Measurements from ENCODE around the gene SLC25A11. TPM values are rescaled to one million over a fixed set of nuclear protein-coding genes. Genes with fewer than 3 reads are reported as not detected.
"Not testable (repeated sequence)": the region's sequence is repeated elsewhere in the genome, so short reads cannot be mapped to it uniquely, and the experiment has no call there.

SLC25A11 gene
- total RNA-seq, 2 donors from 2014 or later = 166 to 175 TPM

DNA sequence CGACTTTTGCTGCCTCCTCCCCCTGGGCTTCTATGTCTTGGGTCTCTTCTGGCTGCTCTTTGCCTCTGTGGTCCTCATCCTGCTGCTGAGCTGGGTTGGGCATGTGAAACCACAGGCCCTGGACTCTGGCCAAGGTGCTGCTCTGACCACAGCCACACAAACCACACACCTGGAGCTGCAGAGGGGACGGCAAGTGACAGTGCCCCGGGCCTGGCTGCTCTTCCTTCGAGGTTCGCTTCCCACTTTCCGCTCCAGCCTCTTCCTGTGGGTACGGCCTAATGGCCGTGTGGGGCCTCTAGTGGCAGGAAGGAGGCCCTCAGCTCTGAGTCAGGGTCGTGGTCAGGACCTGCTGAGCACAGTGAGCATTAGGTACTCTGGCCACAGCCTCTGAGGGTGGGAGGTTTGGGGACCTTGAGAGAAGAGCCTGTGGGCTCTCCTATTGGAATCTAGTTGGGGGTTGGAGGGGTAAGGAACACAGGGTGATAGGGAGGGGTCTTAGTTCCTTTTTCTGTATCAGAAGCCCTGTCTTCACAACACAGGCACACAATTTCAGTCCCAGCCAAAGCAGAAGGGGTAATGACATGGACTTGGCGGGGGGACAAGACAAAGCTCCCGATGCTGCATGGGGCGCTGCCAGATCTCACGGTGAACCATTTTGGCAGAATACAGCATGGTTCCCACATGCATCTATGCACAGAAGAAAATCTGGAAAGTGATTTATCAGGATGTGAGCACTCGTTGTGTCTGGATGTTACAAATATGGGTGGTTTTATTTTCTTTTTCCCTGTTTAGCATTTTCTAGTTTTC is 5.5 kb downstream of the SLC25A11 start:
- DNase-seq (no peak), ATAC-seq (peak; percentile 38 to 55)
- intact Hi-C loops (cut with DNase I) = no loop called here

GRCh38 chr17:4933646-4934045 is 6.2 kb downstream of the SLC25A11 start:
- intact Hi-C loops (cut with DNase I) = no loop called here
- DNase-seq (no peak), ATAC-seq (no peak)

- intact Hi-C loops (cut with DNase I) = no loop called here
- no peak for DNase-seq
- no peak for ATAC-seq
Measured at GRCh38 chr17:4932756-4933155, 7.1 kb downstream of the SLC25A11 start.

DNA sequence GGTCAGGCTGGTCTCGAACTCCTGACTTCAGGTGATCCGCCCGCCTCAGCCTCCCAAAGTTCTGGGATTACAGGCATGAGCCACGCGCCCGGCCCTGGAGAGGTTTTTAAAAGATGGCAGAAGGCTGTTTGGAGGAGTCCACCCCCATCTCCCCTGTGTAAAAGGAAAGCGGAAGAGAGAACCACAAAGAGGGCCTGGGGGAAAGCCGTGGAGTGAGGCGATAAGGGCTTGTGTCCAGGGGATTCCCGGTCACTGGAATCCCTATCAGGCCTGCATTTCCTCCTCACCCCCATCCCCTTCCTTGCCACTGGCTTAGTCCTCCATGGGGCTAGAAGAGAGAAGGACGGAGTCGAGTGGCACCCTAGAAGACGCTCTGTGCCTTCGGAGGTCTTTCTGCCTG is 7.9 kb downstream of the SLC25A11 start, which contains the start of gene GP1BA:
Gene GP1BA (plus strand): TSS at position 315 of the 400 bp plus-strand sequence. CDS start 328 bp downstream, outside the sequence.
- intact Hi-C loops (cut with DNase I) = no loop called here

DNA sequence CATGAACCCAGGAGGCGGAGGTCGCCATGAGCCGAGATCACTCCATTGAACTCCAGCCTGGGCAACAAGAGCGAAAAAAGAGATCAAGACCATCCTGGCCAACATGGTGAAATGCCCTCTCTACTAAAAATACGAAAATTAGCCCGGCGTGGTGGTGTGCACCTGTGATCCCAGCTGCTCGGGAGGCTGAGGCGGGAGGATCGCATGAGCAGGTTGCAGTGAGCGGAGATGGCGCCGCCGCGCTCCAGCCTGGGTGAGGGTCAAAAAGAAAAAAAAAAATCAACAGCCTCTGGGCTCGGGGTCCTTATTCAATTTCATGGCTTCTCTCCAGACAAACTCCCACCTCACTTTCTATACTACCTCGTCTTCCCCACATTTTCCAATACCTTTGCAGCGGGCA is 11.0 kb downstream of the SLC25A11 start:
- intact Hi-C loops (cut with DNase I) = no loop called here
- ATAC-seq = no peak
- no peak for DNase-seq

More for the DNA sequence above, 7.9 kb downstream of the SLC25A11 start, which contains the start of gene GP1BA:
- DNase-seq (no peak), ATAC-seq (no peak)

GRCh38 chr17:4926577-4927335 is 13.1 kb downstream of the SLC25A11 start:
- intact Hi-C loops (cut with DNase I); ATAC-seq; DNase-seq: not testable (repeated sequence)

- DNase-seq (no peak), ATAC-seq (no peak)
- intact Hi-C loops (cut with DNase I) = no loop called here
Measured at GRCh38 chr17:4921320-4921719, 18.5 kb downstream of the SLC25A11 start.

DNA sequence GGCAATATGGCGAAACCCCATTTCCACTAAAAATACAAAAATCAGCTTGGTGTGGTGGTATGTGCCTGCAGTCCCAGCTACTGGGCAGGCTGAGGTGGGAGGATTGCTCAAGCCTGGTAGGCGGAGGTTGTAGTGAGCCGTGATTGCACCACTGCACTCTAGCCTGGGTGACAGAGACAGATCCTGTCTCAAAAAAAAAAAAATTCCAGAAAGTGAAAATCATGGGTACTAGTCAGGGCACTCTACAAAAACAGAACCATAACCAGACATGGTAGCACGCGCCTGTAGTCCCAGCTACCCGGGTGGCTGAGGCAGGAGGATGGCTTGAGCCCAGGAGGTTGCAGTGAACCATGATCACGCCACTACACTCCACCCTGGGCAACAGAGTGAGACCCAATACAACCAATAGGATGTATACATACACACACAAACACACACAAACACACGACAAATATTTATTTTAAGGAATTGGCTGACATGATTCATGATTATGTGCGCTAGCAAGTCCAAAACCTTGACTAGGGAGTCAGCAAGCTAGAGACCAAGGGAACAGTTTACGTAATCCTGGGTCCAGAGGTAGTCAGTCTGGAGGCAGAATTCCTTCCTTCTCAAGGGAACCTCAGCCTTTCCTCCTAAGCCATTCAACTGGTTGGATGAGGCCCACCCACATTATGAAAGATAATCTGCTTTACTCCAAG is 19.3 kb downstream of the SLC25A11 start:
- DNase-seq (no peak), ATAC-seq (peak; percentile 12 to 30)
- intact Hi-C loops (cut with DNase I) = no loop called here

GRCh38 chr17:4919511-4920047 is 20.3 kb downstream of the SLC25A11 start:
- ATAC-seq (no peak), DNase-seq (no peak)
- intact Hi-C loops (cut with DNase I) = loop anchor here in 1 of 2 donors (10.0 kb wide), 1 partner anchor 145 kb away; no protein-coding TSS in a partner anchor

GRCh38 chr17:4914551-4914950 is 25.3 kb downstream of the SLC25A11 start:
- intact Hi-C loops (cut with DNase I) = loop anchor here in 1 of 2 donors (10.0 kb wide), 1 partner anchor 150 kb away; no protein-coding TSS in a partner anchor
- not testable (repeated sequence) for DNase-seq, ATAC-seq

- DNase-seq (no peak), ATAC-seq (no peak)
- intact Hi-C loops (cut with DNase I) = loop anchor here in 1 of 2 donors (10.0 kb wide), 1 partner anchor 151 kb away; no protein-coding TSS in a partner anchor
Measured at GRCh38 chr17:4913994-4914393, 25.9 kb downstream of the SLC25A11 start.

GRCh38 chr17:4908711-4909496 is 30.9 kb downstream of the SLC25A11 start:
- ATAC-seq = peak; percentile 96 to 98
- intact Hi-C loops (cut with DNase I) = loop anchor here (1.0 to 10.0 kb wide), 3 partner anchors 76 to 153 kb away; partner anchors contain the start of gene CAMTA2 (in 2 of the 2)
- DNase-seq = peak; percentile 93

DNA sequence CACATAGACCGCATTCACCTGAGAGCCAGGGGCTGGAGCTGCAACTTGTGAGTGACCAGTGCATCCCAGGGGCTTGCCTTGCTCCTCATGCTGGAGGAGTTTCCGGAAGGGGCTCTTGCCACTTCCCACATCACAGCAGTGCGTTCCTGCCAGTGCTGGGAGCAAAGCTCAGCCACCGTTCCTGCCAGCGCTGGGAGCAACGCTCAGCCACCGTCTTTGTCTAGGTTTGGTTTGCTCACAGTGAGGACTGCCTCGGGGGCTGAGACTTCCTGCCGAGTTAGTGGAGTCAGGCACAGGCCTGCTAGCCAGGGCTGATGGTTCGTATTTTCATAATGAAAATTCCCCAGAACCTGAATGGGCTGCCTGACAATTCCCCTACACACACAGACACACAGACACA is 31.5 kb downstream of the SLC25A11 start:
- ATAC-seq (peak; percentile 18 to 25), DNase-seq (no peak)
- intact Hi-C loops (cut with DNase I) = loop anchor here (5.0 to 10.0 kb wide), 2 partner anchors 76 to 79 kb away; partner anchors contain the start of gene CAMTA2 (in 2 of the 2)

DNA sequence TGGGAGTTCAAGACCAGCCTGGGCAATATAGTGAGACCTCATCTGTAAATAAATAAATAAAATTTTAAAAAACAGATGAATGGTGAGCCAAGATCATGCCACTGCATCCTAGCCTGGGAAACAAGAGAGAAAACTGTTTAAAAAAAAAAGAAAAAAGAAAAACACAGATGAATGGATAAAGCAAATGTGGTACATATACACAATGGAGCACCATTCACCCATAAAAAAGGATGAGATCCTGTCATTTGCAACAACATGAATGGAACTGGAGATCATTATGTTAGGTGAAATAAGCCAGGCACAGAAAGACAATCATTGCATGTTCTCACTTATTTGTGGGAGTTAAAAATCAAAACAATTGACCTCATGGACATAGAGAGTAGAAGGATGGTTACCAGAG is 33.2 kb downstream of the SLC25A11 start:
- intact Hi-C loops (cut with DNase I) = loop anchor here (5.0 to 10.0 kb wide), 2 partner anchors 78 to 81 kb away; partner anchors contain the start of gene CAMTA2 (in 2 of the 2)
- not testable (repeated sequence) for ATAC-seq, DNase-seq

- peak; percentile 78 for DNase-seq
- peak; percentile 18 to 70 for ATAC-seq
- intact Hi-C loops (cut with DNase I) = loop anchor here (5.0 to 10.0 kb wide), 2 partner anchors 82 to 191 kb away; partner anchors contain the start of genes ARRB2 (in 1 of the 2) and CAMTA2 (in 1 of the 2)
Measured at GRCh38 chr17:4903051-4903818, 36.6 kb downstream of the SLC25A11 start, which contains the start of gene CHRNE. CHRNE (minus strand) TSS chr17:4903098; CDS start chr17:4903063, 35 bp downstream.

DNA sequence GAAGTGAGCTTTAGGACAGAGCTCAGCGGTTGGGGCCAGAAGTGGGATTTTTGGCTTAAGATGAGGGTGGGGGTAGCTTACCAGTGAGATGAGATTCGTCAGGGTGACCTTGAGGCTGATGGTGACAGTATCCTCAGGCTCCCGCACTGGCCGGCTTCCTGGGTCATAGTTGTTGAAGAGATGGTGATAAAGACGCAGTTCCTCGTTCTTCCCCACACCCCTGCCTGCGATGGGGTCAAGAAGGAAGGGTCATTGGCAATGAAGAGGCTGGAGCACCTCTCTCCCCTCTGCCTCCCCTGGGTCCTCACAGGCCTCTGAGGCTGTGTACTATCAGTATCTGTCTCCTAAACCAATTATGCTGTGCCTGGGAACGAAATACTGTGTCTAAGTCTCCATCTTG is 37.3 kb downstream of the SLC25A11 start:
- intact Hi-C loops (cut with DNase I) = loop anchor here (5.0 to 10.0 kb wide), 2 partner anchors 82 to 190 kb away; partner anchors contain the start of genes ARRB2 (in 1 of the 2) and CAMTA2 (in 1 of the 2)
- DNase-seq = peak; percentile 31
- ATAC-seq = peak; percentile 1 to 6
